K562 (cell line): ENCODE results near the gene NAPB.

Experiments
- BHLHE40 ChIP-seq: IDR thresholded peaks from 2 replicates; pipeline ENCODE4 v1.6.1; 2011; ENCODE audit warnings: low read length, improper control_type of control experiment
- CEBPB ChIP-seq: fragments of 450-650 bp; IDR thresholded peaks from 2 replicates; pipeline ENCODE4 v1.6.1; 2016; ENCODE audit warnings: missing genetic modification characterization, missing compliant biosample characterization
- CTCF ChIP-seq, 3 experiments: IDR thresholded peaks in 2 of 3; conservative IDR thresholded peaks in 1 of 3; 2 replicates each; pipeline ENCODE4 v1.5.1; 2011 to 2012; ENCODE audit warnings: low read length in 3 of 3, mild to moderate bottlenecking in 3 of 3, control low read depth in 2 of 3, improper control_type of control experiment in 1 of 3, inconsistent platforms in 1 of 3, low read depth in 1 of 3, mixed read lengths in 1 of 3, moderate library complexity in 1 of 3; ENCODE audit not compliant: insufficient read depth in 2 of 3
- KDM1A ChIP-seq, 2 experiments: fragments of 450-650 bp; IDR thresholded peaks; 2 replicates each; pipeline ENCODE4 v1.6.1; 2016; ENCODE audit warnings: mild to moderate bottlenecking in 2 of 2
- ZNF76 ChIP-seq: fragments of 250-450 bp; sonication (Bioruptor Pico); IDR thresholded peaks from 2 replicates; pipeline ENCODE4 v1.4.0; 2020; ENCODE audit warnings: mild to moderate bottlenecking, moderate library complexity, borderline replicate concordance

DNA sequence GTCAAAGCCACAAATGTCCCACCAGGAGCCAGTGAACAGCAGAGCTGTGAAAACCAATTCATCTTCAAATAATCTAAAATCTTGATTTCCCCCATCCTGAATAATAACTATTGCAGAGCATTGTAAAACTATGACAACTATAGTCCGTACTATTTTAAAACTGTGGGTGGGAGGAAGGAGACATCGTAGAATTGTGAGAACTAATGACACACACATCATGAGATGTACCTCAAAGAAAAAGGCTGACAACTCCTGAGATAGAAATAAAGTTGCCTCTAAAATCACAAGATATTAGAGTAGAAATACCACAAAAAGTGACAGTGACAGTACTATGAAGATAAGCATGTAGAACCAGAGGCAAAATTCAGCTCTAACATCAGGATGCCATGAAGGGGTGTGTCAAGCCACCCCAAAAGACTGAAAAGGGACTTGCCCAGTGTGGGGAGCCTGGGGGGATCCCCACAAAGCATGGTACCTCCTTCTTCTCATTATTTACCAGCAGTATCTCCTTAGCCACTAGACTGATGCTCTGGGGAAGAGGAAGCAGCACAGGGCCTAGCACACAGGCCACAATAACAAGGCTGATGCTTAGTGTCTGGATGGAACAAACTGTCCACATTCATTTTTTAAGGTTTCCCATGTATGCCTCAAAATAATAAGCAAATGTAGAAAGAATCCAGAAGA, 13.4 kb downstream of the NAPB start:
- TF ChIP-seq CTCF (IDR thresholded peaks at IDR 0.05 in 2 of 3, conservative IDR thresholded peaks at IDR 0.05 in 1 of 3; ENCODE audit: insufficient read depth in 2 of 3, low read depth in 1 of 3, low read length in 3 of 3): no peak
- no peak for TF ChIP-seq KDM1A (IDR thresholded peaks at IDR 0.05)
- no peak for TF ChIP-seq BHLHE40
- TF ChIP-seq ZNF76 (CRISPR knock-in tag): no peak
- no peak for TF ChIP-seq CEBPB (tag)
